Measurements from ENCODE around the gene DNHD1.

DNA sequence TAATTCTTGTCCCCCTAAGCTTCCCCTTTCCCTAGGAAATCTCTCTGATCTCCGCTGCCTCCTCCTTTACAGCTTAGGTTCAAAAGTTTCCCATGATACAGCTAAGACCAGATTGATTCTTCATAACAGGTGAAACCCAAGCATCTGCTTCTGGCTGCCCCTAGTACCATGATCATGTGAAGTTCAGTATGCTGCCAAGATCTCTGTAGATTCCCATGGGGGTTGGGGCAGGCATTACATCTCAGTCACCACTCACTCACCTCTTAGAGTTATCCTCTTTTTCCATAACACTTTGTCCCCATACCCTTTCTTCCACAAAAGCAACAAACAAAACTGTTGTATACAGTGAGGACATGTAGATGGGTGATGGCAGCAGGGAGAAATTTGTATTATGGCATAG, 62.3 kb downstream of the DNHD1 start:
- TF ChIP-seq, protein P1, sequence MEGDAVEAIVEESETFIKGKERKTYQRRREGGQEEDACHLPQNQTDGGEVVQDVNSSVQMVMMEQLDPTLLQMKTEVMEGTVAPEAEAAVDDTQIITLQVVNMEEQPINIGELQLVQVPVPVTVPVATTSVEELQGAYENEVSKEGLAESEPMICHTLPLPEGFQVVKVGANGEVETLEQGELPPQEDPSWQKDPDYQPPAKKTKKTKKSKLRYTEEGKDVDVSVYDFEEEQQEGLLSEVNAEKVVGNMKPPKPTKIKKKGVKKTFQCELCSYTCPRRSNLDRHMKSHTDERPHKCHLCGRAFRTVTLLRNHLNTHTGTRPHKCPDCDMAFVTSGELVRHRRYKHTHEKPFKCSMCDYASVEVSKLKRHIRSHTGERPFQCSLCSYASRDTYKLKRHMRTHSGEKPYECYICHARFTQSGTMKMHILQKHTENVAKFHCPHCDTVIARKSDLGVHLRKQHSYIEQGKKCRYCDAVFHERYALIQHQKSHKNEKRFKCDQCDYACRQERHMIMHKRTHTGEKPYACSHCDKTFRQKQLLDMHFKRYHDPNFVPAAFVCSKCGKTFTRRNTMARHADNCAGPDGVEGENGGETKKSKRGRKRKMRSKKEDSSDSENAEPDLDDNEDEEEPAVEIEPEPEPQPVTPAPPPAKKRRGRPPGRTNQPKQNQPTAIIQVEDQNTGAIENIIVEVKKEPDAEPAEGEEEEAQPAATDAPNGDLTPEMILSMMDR (IDR thresholded peaks at IDR 0.05; ENCODE audit: low read length): no peak
- no peak for TF ChIP-seq EZH2 (optimal IDR thresholded peaks at IDR 0.05; ENCODE audit: low read depth, low read length)

Measured in MM.1S (cell line).